Stomach (tissue), 4 donors: ENCODE results near the gene NOMO2.
"Not testable (repeated sequence)": the region's sequence is repeated elsewhere in the genome, so short reads cannot be mapped to it uniquely, and the experiment has no call there.

Experiments used
- CTCF ChIP-seq, 7 experiments: fragments of 450-650 bp in 4 of 7; fragments of 200-600 bp in 3 of 7; sonication (generic) in 3 of 7; IDR thresholded peaks; one replicate each; pipeline ENCODE4 v1.5.1; 2016 to 2019; ENCODE audit warnings: antibody characterized with exemption in 7 of 7, control low read depth in 2 of 7, mild to moderate bottlenecking in 1 of 7
- POLR2A ChIP-seq, 4 donors: fragments of 450-650 bp; IDR thresholded peaks; one replicate each; pipeline ENCODE4 v1.6.1; 2016; ENCODE audit warnings: antibody characterized with exemption in 4 of 4, control low read depth in 2 of 4, mild to moderate bottlenecking in 1 of 4, moderate library complexity in 1 of 4
- POLR2AphosphoS5 ChIP-seq, 3 donors: sonication (generic); formaldehyde crosslinking; IDR thresholded peaks; one replicate each; pipeline ENCODE4 v1.6.1; 2016; ENCODE audit warnings: antibody characterized with exemption in 3 of 3

- TF ChIP-seq CTCF, POLR2AphosphoS5, POLR2A (IDR thresholded peaks at IDR 0.05): not testable (repeated sequence)
Measured at GRCh38 chr16:18546853-18547252, 15.0 kb downstream of the NOMO2 start.
